ENCODE data around the gene BLNK. TPM values are rescaled to one million over a fixed set of nuclear protein-coding genes. Genes with fewer than 3 reads are reported as not detected.

Gene BLNK
- total and polyA plus RNA-seq, 2 donors from 2014 or later: 28.5 to 38.8 TPM

DNA sequence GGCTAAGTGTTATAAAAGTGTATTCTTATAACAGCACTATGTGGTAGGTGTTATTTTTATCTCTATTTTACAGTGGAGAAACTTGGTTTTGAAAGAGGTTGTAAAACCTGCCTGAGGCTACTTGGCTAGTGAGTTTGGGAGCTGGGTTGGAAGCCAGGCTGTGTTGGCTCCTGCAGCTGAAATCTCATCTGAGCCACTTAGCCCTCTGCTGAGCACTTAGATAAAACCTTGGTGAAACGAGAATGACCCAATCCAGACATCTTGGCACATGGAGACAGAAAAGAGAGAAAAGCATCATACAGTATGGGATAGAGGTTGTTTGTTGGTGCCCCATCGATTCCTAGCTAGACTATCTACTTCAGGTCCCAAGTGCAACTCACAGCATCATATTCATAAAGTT is 37.4 kb downstream of the BLNK start:
- no peaks in the 10 kb centered on the region for H3K4me1 ChIP-seq (ENCODE audit: control insufficient read depth in 2 of 3, insufficient read depth in 2 of 3, low read depth in 1 of 3, low read length in 3 of 3)
- TF ChIP-seq, protein P1, sequence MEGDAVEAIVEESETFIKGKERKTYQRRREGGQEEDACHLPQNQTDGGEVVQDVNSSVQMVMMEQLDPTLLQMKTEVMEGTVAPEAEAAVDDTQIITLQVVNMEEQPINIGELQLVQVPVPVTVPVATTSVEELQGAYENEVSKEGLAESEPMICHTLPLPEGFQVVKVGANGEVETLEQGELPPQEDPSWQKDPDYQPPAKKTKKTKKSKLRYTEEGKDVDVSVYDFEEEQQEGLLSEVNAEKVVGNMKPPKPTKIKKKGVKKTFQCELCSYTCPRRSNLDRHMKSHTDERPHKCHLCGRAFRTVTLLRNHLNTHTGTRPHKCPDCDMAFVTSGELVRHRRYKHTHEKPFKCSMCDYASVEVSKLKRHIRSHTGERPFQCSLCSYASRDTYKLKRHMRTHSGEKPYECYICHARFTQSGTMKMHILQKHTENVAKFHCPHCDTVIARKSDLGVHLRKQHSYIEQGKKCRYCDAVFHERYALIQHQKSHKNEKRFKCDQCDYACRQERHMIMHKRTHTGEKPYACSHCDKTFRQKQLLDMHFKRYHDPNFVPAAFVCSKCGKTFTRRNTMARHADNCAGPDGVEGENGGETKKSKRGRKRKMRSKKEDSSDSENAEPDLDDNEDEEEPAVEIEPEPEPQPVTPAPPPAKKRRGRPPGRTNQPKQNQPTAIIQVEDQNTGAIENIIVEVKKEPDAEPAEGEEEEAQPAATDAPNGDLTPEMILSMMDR (IDR thresholded peaks at IDR 0.05; ENCODE audit: borderline replicate concordance, extremely low read depth, insufficient read depth): no peak
- H3K27ac ChIP-seq (ENCODE audit: low read depth in 2 of 2, low read length in 2 of 2): no peak overlapping the region
- no peaks in the 10 kb centered on the region for H3K36me3 ChIP-seq (ENCODE audit: control insufficient read depth in 2 of 3, insufficient read depth in 3 of 3, low read length in 3 of 3)
- no peaks in the 10 kb centered on the region for H3K27me3 ChIP-seq (ENCODE audit: control insufficient read depth, insufficient read depth, low read length)
- H3K9ac ChIP-seq (ENCODE audit: low read length in 3 of 3): no peak overlapping the region
- intact Hi-C loops (cut with DNase I): loop anchor here (5.0 kb wide), 1 partner anchor 58 kb away; no protein-coding TSS in a partner anchor
- no peak overlapping the region for H3K4me3 ChIP-seq (ENCODE audit: low read length in 3 of 3)
- FAIRE-seq (no peak), DNase-seq (no peak)
- no peaks in the 10 kb centered on the region for H3K9me3 ChIP-seq (ENCODE audit: control insufficient read depth in 2 of 3, insufficient read depth in 1 of 3, low read length in 3 of 3)

DNA sequence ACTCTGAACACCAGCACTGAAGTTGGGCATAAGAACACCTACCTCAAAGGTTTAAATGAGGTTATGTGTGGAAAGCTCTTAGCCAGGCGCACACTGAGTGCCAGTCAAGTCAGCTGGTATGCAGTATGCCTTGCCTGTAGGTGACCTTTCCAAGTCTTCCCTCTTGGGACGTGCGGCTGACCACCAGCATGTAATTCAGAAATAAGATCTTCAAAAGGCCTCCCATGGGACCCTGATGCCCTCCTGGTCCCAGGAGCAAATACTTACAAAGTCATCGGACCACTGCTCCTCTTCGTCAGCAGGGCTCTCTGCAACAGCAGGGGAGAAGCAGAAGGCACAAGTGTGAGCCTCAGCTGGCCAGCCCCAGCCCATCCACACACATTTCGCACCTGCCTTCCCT is 40.8 kb downstream of the BLNK start:
- Histone ChIP-seq H3K9me3 (ENCODE audit: control insufficient read depth in 2 of 3, insufficient read depth in 1 of 3, low read length in 3 of 3) (no peaks in the 10 kb centered on the region), H3K9ac (ENCODE audit: low read length in 3 of 3) (no peak overlapping the region), H3K4me1 (ENCODE audit: control insufficient read depth in 2 of 3, insufficient read depth in 2 of 3, low read depth in 1 of 3, low read length in 3 of 3) (no peaks in the 10 kb centered on the region), H3K4me3 (ENCODE audit: low read length in 3 of 3) (no peak overlapping the region), H3K27me3 (ENCODE audit: control insufficient read depth, insufficient read depth, low read length) (no peaks in the 10 kb centered on the region), H3K27ac (ENCODE audit: low read depth in 2 of 2, low read length in 2 of 2) (no peak overlapping the region), H3K36me3 (ENCODE audit: control insufficient read depth in 2 of 3, insufficient read depth in 3 of 3, low read length in 3 of 3) (peaks cover 0 to 3% (median 0%) of the 10 kb centered on the region in 3 donors)
- TF ChIP-seq, protein P1 (IDR thresholded peaks at IDR 0.05; ENCODE audit: borderline replicate concordance, extremely low read depth, insufficient read depth): no peak
- FAIRE-seq: no peak
- no peak for DNase-seq
- intact Hi-C loops (cut with DNase I): loop anchor here (5.0 kb wide), 1 partner anchor 62 kb away; no protein-coding TSS in a partner anchor

DNA sequence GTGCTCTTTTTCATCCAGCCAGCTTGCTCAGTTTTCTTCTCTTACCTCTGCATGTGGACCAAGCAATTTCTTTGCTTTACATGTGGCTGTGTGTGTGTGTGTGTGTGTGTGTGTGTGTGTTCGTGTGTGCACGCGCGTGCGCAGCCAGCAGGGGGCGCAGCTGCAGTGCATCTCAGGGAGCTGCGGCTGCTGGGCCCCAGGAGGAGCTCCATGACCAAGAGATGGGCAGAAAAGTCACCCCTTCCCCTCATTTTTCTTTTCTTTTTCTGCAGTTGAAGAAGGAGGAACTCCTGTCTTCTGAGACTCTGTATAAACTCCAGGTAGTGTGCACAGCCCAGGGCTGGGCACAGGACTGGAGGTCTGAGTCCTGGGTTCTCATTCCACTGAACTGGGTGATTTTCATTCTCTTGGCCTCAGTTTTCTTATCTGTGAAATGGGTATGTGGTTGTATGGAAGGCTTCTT is 41.8 kb downstream of the BLNK start:
- no peaks in the 10 kb centered on the region for H3K27me3 ChIP-seq (ENCODE audit: control insufficient read depth, insufficient read depth, low read length)
- H3K9ac ChIP-seq (ENCODE audit: low read length in 3 of 3): no peak overlapping the region
- DNase-seq (peak; percentile 84 to 89 (median 86)), FAIRE-seq (no peak)
- H3K36me3 ChIP-seq (ENCODE audit: control insufficient read depth in 2 of 3, insufficient read depth in 3 of 3, low read length in 3 of 3): peaks cover 0 to 3% (median 0%) of the 10 kb centered on the region in 3 donors
- TF ChIP-seq, protein P1 (IDR thresholded peaks at IDR 0.05; ENCODE audit: borderline replicate concordance, extremely low read depth, insufficient read depth): peak; percentile 88
- no peak overlapping the region for H3K4me3 ChIP-seq (ENCODE audit: low read length in 3 of 3)
- no peak overlapping the region for H3K27ac ChIP-seq (ENCODE audit: low read depth in 2 of 2, low read length in 2 of 2)
- H3K9me3 ChIP-seq (ENCODE audit: control insufficient read depth in 2 of 3, insufficient read depth in 1 of 3, low read length in 3 of 3): no peaks in the 10 kb centered on the region
- no peaks in the 10 kb centered on the region for H3K4me1 ChIP-seq (ENCODE audit: control insufficient read depth in 2 of 3, insufficient read depth in 2 of 3, low read depth in 1 of 3, low read length in 3 of 3)
- intact Hi-C loops (cut with DNase I): loop anchor here (5.0 kb wide), 1 partner anchor 63 kb away; no protein-coding TSS in a partner anchor
